ENCODE data around the gene THOC5. TPM values are rescaled to one million over a fixed set of nuclear protein-coding genes. Genes with fewer than 3 reads are reported as not detected.

THOC5 gene
- total RNA-seq, 2 experiments from 2014 or later: 35.9 to 56.7 TPM

GRCh38 chr22:29510542-29510941 is 43.0 kb downstream of the THOC5 start:
- POLR2A ChIA-PET: interaction anchor here (0.8 kb wide), 1 partner anchor 18 kb away, joined by 4 read pairs; no protein-coding TSS in a partner anchor

GRCh38 chr22:29509815-29510214 is 43.7 kb downstream of the THOC5 start:
- H3K4me3 ChIP-seq (ENCODE audit: low read depth, low read length, poor library complexity, severe bottlenecking): no peak overlapping the region
- H3K36me3 ChIP-seq (ENCODE audit: insufficient read depth, low read length): peaks cover 72% of the 10 kb centered on the region
- H3K4me1 ChIP-seq (ENCODE audit: insufficient read depth, low read length, poor library complexity, severe bottlenecking): no peaks in the 10 kb centered on the region
- TF ChIP-seq EZH2phosphoT487 (IDR thresholded peaks at IDR 0.05; ENCODE audit: borderline replicate concordance, low read depth, low read length) (no peak), CTCF (conservative IDR thresholded peaks at IDR 0.05; ENCODE audit: low read length) (no peak)
- no peak overlapping the region for H3K27ac ChIP-seq (ENCODE audit: low read depth, low read length, poor library complexity, severe bottlenecking)
- intact Hi-C loops (cut with micrococcal nuclease; ENCODE audit: unreplicated experiment): no loop called here
- ChIA-PET CTCF (ENCODE audit: unreplicated experiment) (interaction anchor here (0.6 kb wide), 1 partner anchor 65 kb away, joined by 3 read pairs; no protein-coding TSS in a partner anchor), POLR2A (interaction anchor here (0.8 kb wide), 1 partner anchor 17 kb away, joined by 4 read pairs; no protein-coding TSS in a partner anchor)
- H3K4me2 ChIP-seq (ENCODE audit: low read length): no peak overlapping the region
- H3K9me3 ChIP-seq (ENCODE audit: low read length): no peaks in the 10 kb centered on the region
- no peaks in the 10 kb centered on the region for H4K20me1 ChIP-seq (ENCODE audit: insufficient read depth, low read length)
- no peak for DNase-seq (ENCODE audit: low spot score)
- no peaks in the 10 kb centered on the region for H3K79me2 ChIP-seq (ENCODE audit: insufficient read depth, low read depth, low read length)
- no peaks in the 10 kb centered on the region for H3K9me2 ChIP-seq (ENCODE audit: insufficient read depth, low read length)
- BruUV-seq (replicated peaks): no TSS peak
- no peak overlapping the region for H2AFZ ChIP-seq (ENCODE audit: low read length)

More at GRCh38 chr22:29510542-29510941, 43.0 kb downstream of the THOC5 start:
- H3K27ac ChIP-seq (ENCODE audit: low read depth, low read length, poor library complexity, severe bottlenecking): no peak overlapping the region
- no peak for TF ChIP-seq CTCF (conservative IDR thresholded peaks at IDR 0.05; ENCODE audit: low read length)
- TF ChIP-seq EZH2phosphoT487 (IDR thresholded peaks at IDR 0.05; ENCODE audit: borderline replicate concordance, low read depth, low read length): no peak
- H3K4me1 ChIP-seq (ENCODE audit: insufficient read depth, low read length, poor library complexity, severe bottlenecking): no peaks in the 10 kb centered on the region
- H2AFZ ChIP-seq (ENCODE audit: low read length): no peak overlapping the region
- BruUV-seq (replicated peaks): no TSS peak
- intact Hi-C loops (cut with micrococcal nuclease; ENCODE audit: unreplicated experiment): no loop called here
- no peaks in the 10 kb centered on the region for H4K20me1 ChIP-seq (ENCODE audit: insufficient read depth, low read length)
- CTCF ChIA-PET (ENCODE audit: unreplicated experiment): interaction anchor here (0.6 kb wide), 1 partner anchor 66 kb away, joined by 3 read pairs; no protein-coding TSS in a partner anchor
- H3K4me2 ChIP-seq (ENCODE audit: low read length): no peak overlapping the region
- H3K4me3 ChIP-seq (ENCODE audit: low read depth, low read length, poor library complexity, severe bottlenecking): no peak overlapping the region
- no peaks in the 10 kb centered on the region for H3K79me2 ChIP-seq (ENCODE audit: insufficient read depth, low read depth, low read length)
- no peaks in the 10 kb centered on the region for H3K9me2 ChIP-seq (ENCODE audit: insufficient read depth, low read length)
- no peaks in the 10 kb centered on the region for H3K9me3 ChIP-seq (ENCODE audit: low read length)
- DNase-seq (ENCODE audit: low spot score): peak; percentile 6
- H3K36me3 ChIP-seq (ENCODE audit: insufficient read depth, low read length): peaks cover 74% of the 10 kb centered on the region

- Histone ChIP-seq H3K79me2 (ENCODE audit: insufficient read depth, low read depth, low read length) (no peaks in the 10 kb centered on the region), H3K27ac (ENCODE audit: low read depth, low read length, poor library complexity, severe bottlenecking) (no peak overlapping the region), H3K4me3 (ENCODE audit: low read depth, low read length, poor library complexity, severe bottlenecking) (no peak overlapping the region), H3K9me2 (ENCODE audit: insufficient read depth, low read length) (no peaks in the 10 kb centered on the region), H2AFZ (ENCODE audit: low read length) (no peak overlapping the region), H3K4me2 (ENCODE audit: low read length) (no peak overlapping the region), H3K9me3 (ENCODE audit: low read length) (no peaks in the 10 kb centered on the region), H3K4me1 (ENCODE audit: insufficient read depth, low read length, poor library complexity, severe bottlenecking) (no peaks in the 10 kb centered on the region), H3K36me3 (ENCODE audit: insufficient read depth, low read length) (peaks cover 72% of the 10 kb centered on the region), H4K20me1 (ENCODE audit: insufficient read depth, low read length) (no peaks in the 10 kb centered on the region)
- TF ChIP-seq CTCF (conservative IDR thresholded peaks at IDR 0.05; ENCODE audit: low read length): no peak
- TF ChIP-seq EZH2phosphoT487 (IDR thresholded peaks at IDR 0.05; ENCODE audit: borderline replicate concordance, low read depth, low read length): no peak
- ChIA-PET POLR2A (no interaction called here), CTCF (ENCODE audit: unreplicated experiment) (no interaction called here)
- intact Hi-C loops (cut with micrococcal nuclease; ENCODE audit: unreplicated experiment): no loop called here
- DNase-seq (ENCODE audit: low spot score): no peak
- BruUV-seq (replicated peaks): no TSS peak
Observed at GRCh38 chr22:29509298-29509697, 44.3 kb downstream of the THOC5 start.

Data from OCI-LY7 (cell line).